ENCODE measurements around the gene PEPD. TPM values are rescaled to one million over a fixed set of nuclear protein-coding genes. Genes with fewer than 3 reads are reported as not detected.

The PEPD gene
- total RNA-seq, 1 experiment from 2014 or later: 116 TPM

GRCh38 chr19:33499248-33499647 is 22.3 kb downstream of the PEPD start:
- DNase-seq: no peak
- H3K4me1 ChIP-seq: no peaks in the 10 kb centered on the region
- no peaks in the 10 kb centered on the region for H3K9me3 Mint-ChIP-seq (ENCODE audit: unreplicated experiment)
- no peaks in the 10 kb centered on the region for H3K9me3 ChIP-seq
- BruUV-seq (replicated peaks): no TSS peak
- no peak overlapping the region for H3K27ac Mint-ChIP-seq (ENCODE audit: unreplicated experiment)
- H3K36me3 ChIP-seq (ENCODE audit: control insufficient read depth, insufficient read depth, low read length): no peaks in the 10 kb centered on the region; the same call in 1 of the 2 replicates
- ChIA-PET CTCF (no interaction called here), POLR2A (no interaction called here)
- H3K4me3 Mint-ChIP-seq (ENCODE audit: unreplicated experiment): no peak overlapping the region
- TF ChIP-seq CTCF (IDR thresholded peaks at IDR 0.05; ENCODE audit: insufficient read depth in 1 of 2, low read depth in 1 of 2, low read length in 1 of 2, severe bottlenecking in 1 of 2, unreplicated experiment in 1 of 2): no peak
- H3K36me3 Mint-ChIP-seq (ENCODE audit: insufficient read depth, unreplicated experiment): peaks cover 14% of the 10 kb centered on the region
- H3K4me3 ChIP-seq (ENCODE audit: low read depth, low read length): no peak overlapping the region
- H3K4me1 Mint-ChIP-seq (ENCODE audit: low read depth, unreplicated experiment): no peaks in the 10 kb centered on the region
- no peaks in the 10 kb centered on the region for H3K27me3 Mint-ChIP-seq (ENCODE audit: insufficient read depth, unreplicated experiment)
- no peaks in the 10 kb centered on the region for H3K27me3 ChIP-seq (replicated peaks; ENCODE audit: control insufficient read depth, insufficient read depth, low read length)
- intact Hi-C loops (cut with micrococcal nuclease; ENCODE audit: unreplicated experiment): no loop called here

GRCh38 chr19:33498391-33499000 is 23.1 kb downstream of the PEPD start:
- H3K4me1 Mint-ChIP-seq (ENCODE audit: low read depth, unreplicated experiment): no peaks in the 10 kb centered on the region
- Histone ChIP-seq H3K27me3 (replicated peaks; ENCODE audit: control insufficient read depth, insufficient read depth, low read length) (no peaks in the 10 kb centered on the region), H3K4me3 (ENCODE audit: low read depth, low read length) (no peak overlapping the region), H3K36me3 (ENCODE audit: control insufficient read depth, insufficient read depth, low read length) (no peaks in the 10 kb centered on the region; the same call in 1 of the 2 replicates), H3K4me1 (no peaks in the 10 kb centered on the region), H3K9me3 (no peaks in the 10 kb centered on the region)
- POLR2A ChIA-PET: no interaction called here
- BruUV-seq (replicated peaks): no TSS peak
- no peak overlapping the region for H3K4me3 Mint-ChIP-seq (ENCODE audit: unreplicated experiment)
- H3K27me3 Mint-ChIP-seq (ENCODE audit: insufficient read depth, unreplicated experiment): no peaks in the 10 kb centered on the region
- CTCF ChIA-PET: no interaction called here
- intact Hi-C loops (cut with micrococcal nuclease; ENCODE audit: unreplicated experiment): no loop called here
- no peaks in the 10 kb centered on the region for H3K9me3 Mint-ChIP-seq (ENCODE audit: unreplicated experiment)
- no peak overlapping the region for H3K27ac Mint-ChIP-seq (ENCODE audit: unreplicated experiment)
- DNase-seq: no peak
- TF ChIP-seq CTCF (IDR thresholded peaks at IDR 0.05; ENCODE audit: insufficient read depth in 1 of 2, low read depth in 1 of 2, low read length in 1 of 2, severe bottlenecking in 1 of 2, unreplicated experiment in 1 of 2): no peak
- peaks cover 14% of the 10 kb centered on the region for H3K36me3 Mint-ChIP-seq (ENCODE audit: insufficient read depth, unreplicated experiment)

- H3K4me3 Mint-ChIP-seq (ENCODE audit: unreplicated experiment): no peak overlapping the region
- no peaks in the 10 kb centered on the region for H3K4me1 ChIP-seq
- H3K27ac Mint-ChIP-seq (ENCODE audit: unreplicated experiment): no peak overlapping the region
- H3K4me3 ChIP-seq (ENCODE audit: low read depth, low read length): no peak overlapping the region
- peaks cover 14% of the 10 kb centered on the region for H3K36me3 Mint-ChIP-seq (ENCODE audit: insufficient read depth, unreplicated experiment)
- no peaks in the 10 kb centered on the region for H3K27me3 ChIP-seq (replicated peaks; ENCODE audit: control insufficient read depth, insufficient read depth, low read length)
- BruUV-seq (replicated peaks): no TSS peak
- H3K4me1 Mint-ChIP-seq (ENCODE audit: low read depth, unreplicated experiment): no peaks in the 10 kb centered on the region
- H3K9me3 Mint-ChIP-seq (ENCODE audit: unreplicated experiment): no peaks in the 10 kb centered on the region
- CTCF ChIA-PET: no interaction called here
- POLR2A ChIA-PET: no interaction called here
- DNase-seq: no peak
- intact Hi-C loops (cut with micrococcal nuclease; ENCODE audit: unreplicated experiment): no loop called here
- H3K9me3 ChIP-seq: no peaks in the 10 kb centered on the region
- H3K36me3 ChIP-seq (ENCODE audit: control insufficient read depth, insufficient read depth, low read length): no peaks in the 10 kb centered on the region; the same call in 1 of the 2 replicates
- no peak for TF ChIP-seq CTCF (IDR thresholded peaks at IDR 0.05; ENCODE audit: insufficient read depth in 1 of 2, low read depth in 1 of 2, low read length in 1 of 2, severe bottlenecking in 1 of 2, unreplicated experiment in 1 of 2)
- no peaks in the 10 kb centered on the region for H3K27me3 Mint-ChIP-seq (ENCODE audit: insufficient read depth, unreplicated experiment)
Observed at GRCh38 chr19:33497778-33498175, 23.8 kb downstream of the PEPD start.
